HG02970 (cell line): ENCODE results near the gene SLC48A1.
"Not testable (repeated sequence)": the region's sequence is repeated elsewhere in the genome, so short reads cannot be mapped to it uniquely, and the experiment has no call there.

ENCODE experiments used
- ATAC-seq: cut with Tn5 transposase; IDR thresholded peaks from one replicate; pipeline ENCODE4 v1.9.1; 2021; ENCODE audit warnings: mild to moderate bottlenecking, moderate library complexity, moderate number of reproducible peaks; ENCODE audit not compliant: unreplicated experiment, low FRiP score

SLC48A1 gene

GRCh38 chr12:47804171-47804570 is 31.1 kb downstream of the SLC48A1 start:
- no peak for ATAC-seq

GRCh38 chr12:47805417-47805816 is 32.4 kb downstream of the SLC48A1 start:
- no peak for ATAC-seq

GRCh38 chr12:47807338-47807737 is 34.3 kb downstream of the SLC48A1 start:
- no peak for ATAC-seq

GRCh38 chr12:47808050-47808449 is 35.0 kb downstream of the SLC48A1 start:
- no peak for ATAC-seq

- no peak for ATAC-seq
Observed at GRCh38 chr12:47808574-47809365, 35.7 kb downstream of the SLC48A1 start.

- not testable (repeated sequence) for ATAC-seq
Observed at GRCh38 chr12:47809518-47809917, 36.5 kb downstream of the SLC48A1 start.

- ATAC-seq = no peak
Observed at GRCh38 chr12:47811072-47811396, 38.0 kb downstream of the SLC48A1 start.

GRCh38 chr12:47811581-47812484 is 38.8 kb downstream of the SLC48A1 start:
- ATAC-seq = no peak

- ATAC-seq = peak; percentile 64
Observed at GRCh38 chr12:47812797-47813510, 39.9 kb downstream of the SLC48A1 start.

GRCh38 chr12:47813511-47814196 is 40.6 kb downstream of the SLC48A1 start:
- peak; percentile 26 for ATAC-seq

- no peak for ATAC-seq
Observed at GRCh38 chr12:47814539-47815170, 41.6 kb downstream of the SLC48A1 start.

- not testable (repeated sequence) for ATAC-seq
Observed at GRCh38 chr12:47815447-47815846, 42.4 kb downstream of the SLC48A1 start.

GRCh38 chr12:47816403-47817271 is 43.6 kb downstream of the SLC48A1 start:
- no peak for ATAC-seq

- no peak for ATAC-seq
Observed at GRCh38 chr12:47817272-47818006, 44.4 kb downstream of the SLC48A1 start.

GRCh38 chr12:47818007-47818376 is 45.0 kb downstream of the SLC48A1 start:
- ATAC-seq = no peak

GRCh38 chr12:47818467-47819137 is 45.6 kb downstream of the SLC48A1 start:
- no peak for ATAC-seq

- no peak for ATAC-seq
Observed at GRCh38 chr12:47819138-47819895, 46.3 kb downstream of the SLC48A1 start.
